Endothelial cell of umbilical vein (primary cell): ENCODE measurements around the gene BOLL. TPM values are rescaled to one million over a fixed set of nuclear protein-coding genes. Genes with fewer than 3 reads are reported as not detected.

Experiments
- BruUV-seq: library from RNA; stranded (reverse); fragments of 400-500 nt; replicated peaks from 2 replicates; lab custom pipeline; 2021; lab: Mats Ljungman, UMichigan
- CTCF ChIA-PET: fragments of 300-600, 350-600 bp; sonication (Branson Sonifier 250); formaldehyde crosslinking; loops from one replicate; lab custom pipeline; 2021; ENCODE audit warnings: antibody characterized with exemption, inconsistent platforms; lab: Charles Lee
- POLR2A ChIA-PET: fragments of 300-600, 350-600 bp; sonication (Branson Sonifier 250); formaldehyde crosslinking; loops from one replicate; lab custom pipeline; 2021; ENCODE audit warnings: antibody characterized with exemption, inconsistent platforms; lab: Charles Lee
- DNase-seq: peaks from one replicate; pipeline ENCODE4 v3.0.0-alpha.2; 2011; ENCODE audit warnings: low read depth, low spot score
- FAIRE-seq: peaks from 2 replicates; lab custom pipeline; 2011; peaks lifted over from hg19 to GRCh38; lab: Jason Lieb, UNC
- H2AFZ ChIP-seq: 2 replicates; pipeline ENCODE4 v1.6.0; 2012; ENCODE audit warnings: low read depth, low read length, control low read depth, inconsistent platforms
- H3K27ac ChIP-seq: 2 replicates; pipeline ENCODE4 v1.5.1; 2011; ENCODE audit warnings: low read depth, mild to moderate bottlenecking, control low read depth, low read length, moderate library complexity; ENCODE audit not compliant: insufficient read depth
- H3K27me3 ChIP-seq, 2 experiments: 2 replicates each; pipeline versions ENCODE4 v1.6.0 to v1.6.1; 2011; ENCODE audit warnings: low read length in 2 of 2, mixed read lengths in 1 of 2; ENCODE audit not compliant: control insufficient read depth in 2 of 2, insufficient read depth in 2 of 2
- H3K36me3 ChIP-seq, 2 experiments: 2 replicates in 1 of 2; 3 replicates in 1 of 2; pipeline ENCODE4 v1.5.1; 2011; ENCODE audit warnings: low read length in 2 of 2, mild to moderate bottlenecking in 1 of 2, moderate library complexity in 1 of 2; ENCODE audit not compliant: control insufficient read depth in 2 of 2, insufficient read depth in 2 of 2; ENCODE audit errors: extremely low read depth in 1 of 2
- H3K4me1 ChIP-seq: 3 replicates; pipeline ENCODE4 v1.5.1; 2011; ENCODE audit warnings: mild to moderate bottlenecking, low read length; ENCODE audit not compliant: control insufficient read depth, insufficient read depth; ENCODE audit errors: extremely low read depth
- H3K4me2 ChIP-seq: 2 replicates; pipeline ENCODE4 v1.6.1; 2011; ENCODE audit warnings: low read length, control low read depth, mixed read lengths; ENCODE audit not compliant: insufficient read depth
- H3K4me3 ChIP-seq, 3 experiments: fragments of 200-600 bp in 1 of 3; sonication (generic), shearing (Covaris generic) in 1 of 3; replicated peaks in 1 of 3; 2 replicates each; pipeline ENCODE4 v1.5.1; 2011 to 2016; ENCODE audit warnings: control low read depth in 3 of 3, low read length in 3 of 3, mild to moderate bottlenecking in 2 of 3, inconsistent platforms in 1 of 3, low read depth in 1 of 3, moderate library complexity in 1 of 3; ENCODE audit not compliant: insufficient read depth in 1 of 3
- H3K79me2 ChIP-seq: 2 replicates; pipeline ENCODE4 v1.6.0; 2012; ENCODE audit warnings: low read length, inconsistent platforms; ENCODE audit not compliant: control insufficient read depth, insufficient read depth
- H3K9ac ChIP-seq: replicated peaks from 2 replicates; pipeline ENCODE3; 2011; ENCODE audit warnings: low read length, control low read depth; ENCODE audit not compliant: insufficient read depth; ENCODE audit errors: extremely low read depth
- H3K9me1 ChIP-seq: replicated peaks from 3 replicates; pipeline ENCODE4 v1.6.0; 2011; ENCODE audit warnings: mild to moderate bottlenecking, low read length; ENCODE audit not compliant: control insufficient read depth, insufficient read depth; ENCODE audit errors: extremely low read depth
- H3K9me3 ChIP-seq: replicated peaks from 2 replicates; pipeline ENCODE4 v1.5.1; 2012; ENCODE audit warnings: low read length, inconsistent platforms; ENCODE audit not compliant: control insufficient read depth, insufficient read depth
- H4K20me1 ChIP-seq: replicated peaks from 2 replicates; pipeline ENCODE3; 2011; ENCODE audit warnings: mild to moderate bottlenecking, low read length; ENCODE audit not compliant: control insufficient read depth, insufficient read depth; ENCODE audit errors: extremely low read depth
- EZH2 ChIP-seq: IDR thresholded peaks from 2 replicates; pipeline ENCODE4 v1.6.1; 2012; ENCODE audit warnings: borderline replicate concordance, low read depth, mild to moderate bottlenecking, moderate library complexity, low read length, inconsistent platforms; ENCODE audit not compliant: severe bottlenecking
- FOS ChIP-seq: IDR thresholded peaks from 2 replicates; pipeline ENCODE4 v1.6.1; 2011; ENCODE audit warnings: mild to moderate bottlenecking, low read length, moderate library complexity, borderline replicate concordance; ENCODE audit not compliant: insufficient read depth
- GATA2 ChIP-seq: IDR thresholded peaks from 2 replicates; pipeline ENCODE4 v1.7.0; 2011; ENCODE audit warnings: low read depth, mild to moderate bottlenecking, moderate library complexity, mixed read lengths, low read length; ENCODE audit not compliant: insufficient read length, insufficient read depth
- MYC ChIP-seq: IDR thresholded peaks from one replicate; pipeline ENCODE4 v1.6.1; 2011; ENCODE audit warnings: mild to moderate bottlenecking, low read depth, low read length
- POLR2A ChIP-seq: IDR thresholded peaks from 2 replicates; pipeline ENCODE4 v1.6.1; 2012; ENCODE audit warnings: low read depth, mild to moderate bottlenecking, control low read depth, low read length
- POLR2AphosphoS5 ChIP-seq: IDR thresholded peaks from 2 replicates; pipeline ENCODE4 v1.6.1; 2012; ENCODE audit warnings: low read depth, mild to moderate bottlenecking, control low read depth, low read length, moderate library complexity; ENCODE audit not compliant: insufficient read depth
- dilution Hi-C: fragments of 300-500 bp; cut with MboI; formaldehyde crosslinking; loops from one replicate; pipeline ENCODE4 v1.15.0; 2019; ENCODE audit warnings: low sequenced_read_pairs; ENCODE audit not compliant: extremely low pct_ligation_motif_present
- intact Hi-C: fragments of 100-400 bp; cut with micrococcal nuclease; formaldehyde crosslinking; loops from one replicate; pipeline ENCODE4 v1.10.0; 2022
- polyA plus RNA-seq, 4 experiments: library from polyadenylated mRNA; depleted of rRNA in 3 of 4; stranded (reverse) in 3 of 4; unstranded in 1 of 4; fragments of >200 nt; gene quantifications; 2 replicates each; pipeline versions ENCODE4 v1.2.1 to v1.2.3, GENCODE V29; 2011 to 2012; ENCODE audit warnings: missing spikeins in 1 of 4
- total RNA-seq: library from RNA; stranded (reverse); gene quantifications from 2 replicates; pipeline ENCODE4 v1.2.3, GENCODE V29; 2021
- TF ChIP-seq, protein P1 (sequence below): IDR thresholded peaks from 2 replicates; pipeline ENCODE4 v1.6.1; 2011; ENCODE audit not compliant: insufficient read depth, insufficient read length
- TF ChIP-seq, protein P2 (sequence below), 2 donors: IDR thresholded peaks; 1 replicate in 1 of 2; 2 replicates in 1 of 2; pipeline ENCODE4 v1.5.1; 2011; ENCODE audit warnings: low read length in 2 of 2, mild to moderate bottlenecking in 2 of 2, moderate library complexity in 2 of 2, control low read depth in 1 of 2, inconsistent platforms in 1 of 2, low read depth in 1 of 2; ENCODE audit not compliant: insufficient read depth in 1 of 2; ENCODE audit errors: extremely low read depth in 1 of 2

The BOLL gene
- total and polyA plus RNA-seq, 2 donors (not counting 3 experiments of a cell fraction or from before 2014, with no cell fraction given), result not detected

DNA sequence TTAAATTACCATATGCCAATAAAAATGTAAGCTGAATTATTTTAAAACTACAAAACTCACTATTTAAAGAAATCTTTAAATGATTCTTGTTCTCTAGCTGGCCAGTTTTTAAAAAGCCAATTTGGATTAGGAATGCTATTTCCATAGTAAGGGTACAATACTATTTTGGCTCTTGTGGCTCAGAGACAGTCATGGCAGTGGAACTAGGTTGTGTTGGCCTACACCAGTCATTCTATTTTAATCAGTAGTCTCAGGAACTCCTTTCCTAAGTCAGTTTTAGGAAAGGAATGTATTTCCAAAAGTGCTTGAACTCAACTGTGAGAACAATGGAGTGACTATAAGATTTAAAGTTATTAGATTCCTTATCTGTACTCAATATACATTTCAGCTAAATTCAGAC lies 5.9 kb downstream of the BOLL start:
- Histone ChIP-seq H3K27me3 (no peaks in the 10 kb centered on the region), H3K9ac (no peak overlapping the region), H3K36me3 (no peaks in the 10 kb centered on the region), H2AFZ (no peak overlapping the region), H3K79me2 (no peaks in the 10 kb centered on the region), H3K4me3 (no peak overlapping the region), H4K20me1 (no peaks in the 10 kb centered on the region), H3K4me1 (no peaks in the 10 kb centered on the region), H3K4me2 (no peak overlapping the region), H3K9me3 (no peaks in the 10 kb centered on the region), H3K9me1 (no peaks in the 10 kb centered on the region), H3K27ac (no peak overlapping the region)
- ChIA-PET POLR2A (no interaction called here), CTCF (interaction anchor here (0.7 to 2.7 kb wide), 16 partner anchors 7 to 703 kb away, joined by 3 to 16 read pairs (median 3); partner anchors contain the start of genes HSPD1 and HSPE1)
- no peak for TF ChIP-seq EZH2
- TF ChIP-seq, protein P1, sequence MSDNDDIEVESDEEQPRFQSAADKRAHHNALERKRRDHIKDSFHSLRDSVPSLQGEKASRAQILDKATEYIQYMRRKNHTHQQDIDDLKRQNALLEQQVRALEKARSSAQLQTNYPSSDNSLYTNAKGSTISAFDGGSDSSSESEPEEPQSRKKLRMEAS, result no peak
- TF ChIP-seq GATA2, result no peak
- no peak for TF ChIP-seq POLR2AphosphoS5
- TF ChIP-seq POLR2A, result no peak
- no TSS peak for BruUV-seq
- FAIRE-seq, result no peak
- intact Hi-C loops, result loop anchor here (2.0 to 10.0 kb wide), 4 partner anchors 587 to 1024 kb away; no protein-coding TSS in a partner anchor
- dilution Hi-C loops, result no loop called here
- DNase-seq, result no peak

DNA sequence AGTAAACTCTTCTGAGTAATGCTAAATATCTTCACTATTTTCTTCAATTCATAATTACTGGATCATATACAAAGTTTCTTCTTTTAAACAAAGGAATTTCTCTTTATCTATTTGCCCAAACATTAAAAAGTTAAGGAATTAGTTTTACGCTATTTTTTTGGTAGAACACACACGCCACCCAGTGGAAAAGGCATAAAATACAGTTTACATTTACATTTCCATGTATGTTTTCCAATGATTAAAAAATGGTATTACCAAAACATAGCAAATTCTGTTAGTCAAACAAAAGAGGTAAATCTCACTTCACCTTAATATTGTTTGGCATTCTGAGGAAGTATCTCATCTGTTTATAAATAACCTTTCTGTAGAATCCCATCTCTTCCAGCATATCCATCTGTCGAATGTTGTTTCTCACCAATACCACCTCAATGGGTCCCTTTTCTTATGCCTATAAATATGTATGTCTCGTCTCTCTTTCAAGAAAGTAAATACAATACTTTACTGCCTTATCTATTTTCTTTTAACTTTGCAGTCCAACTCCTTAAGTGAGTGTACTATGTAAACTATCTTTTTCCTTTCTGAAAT lies 7.2 kb downstream of the BOLL start:
- DNase-seq (peak; percentile 58), FAIRE-seq (peak; percentile 73)
- no peaks in the 10 kb centered on the region for H3K9me3 ChIP-seq
- no peaks in the 10 kb centered on the region for H3K79me2 ChIP-seq
- H3K27ac ChIP-seq, result no peak overlapping the region
- ChIA-PET CTCF (interaction anchor here (1.0 to 2.7 kb wide), 8 partner anchors 10 to 664 kb away, joined by 3 to 16 read pairs (median 5); no protein-coding TSS in a partner anchor), POLR2A (no interaction called here)
- no peaks in the 10 kb centered on the region for H3K9me1 ChIP-seq
- no peak overlapping the region for H3K4me3 ChIP-seq
- intact Hi-C loops, result loop anchor here (1.0 to 10.0 kb wide), 7 partner anchors 71 to 1023 kb away; partner anchors contain the start of gene HSPE1
- H3K36me3 ChIP-seq, result no peaks in the 10 kb centered on the region
- BruUV-seq, result no TSS peak
- H2AFZ ChIP-seq, result no peak overlapping the region
- no peaks in the 10 kb centered on the region for H4K20me1 ChIP-seq
- dilution Hi-C loops, result no loop called here
- no peaks in the 10 kb centered on the region for H3K27me3 ChIP-seq
- no peak overlapping the region for H3K9ac ChIP-seq
- no peak overlapping the region for H3K4me2 ChIP-seq
- no peaks in the 10 kb centered on the region for H3K4me1 ChIP-seq
- TF ChIP-seq EZH2 (no peak), MYC (no peak), GATA2 (no peak), FOS (no peak), POLR2AphosphoS5 (no peak)
- TF ChIP-seq, protein P2, sequence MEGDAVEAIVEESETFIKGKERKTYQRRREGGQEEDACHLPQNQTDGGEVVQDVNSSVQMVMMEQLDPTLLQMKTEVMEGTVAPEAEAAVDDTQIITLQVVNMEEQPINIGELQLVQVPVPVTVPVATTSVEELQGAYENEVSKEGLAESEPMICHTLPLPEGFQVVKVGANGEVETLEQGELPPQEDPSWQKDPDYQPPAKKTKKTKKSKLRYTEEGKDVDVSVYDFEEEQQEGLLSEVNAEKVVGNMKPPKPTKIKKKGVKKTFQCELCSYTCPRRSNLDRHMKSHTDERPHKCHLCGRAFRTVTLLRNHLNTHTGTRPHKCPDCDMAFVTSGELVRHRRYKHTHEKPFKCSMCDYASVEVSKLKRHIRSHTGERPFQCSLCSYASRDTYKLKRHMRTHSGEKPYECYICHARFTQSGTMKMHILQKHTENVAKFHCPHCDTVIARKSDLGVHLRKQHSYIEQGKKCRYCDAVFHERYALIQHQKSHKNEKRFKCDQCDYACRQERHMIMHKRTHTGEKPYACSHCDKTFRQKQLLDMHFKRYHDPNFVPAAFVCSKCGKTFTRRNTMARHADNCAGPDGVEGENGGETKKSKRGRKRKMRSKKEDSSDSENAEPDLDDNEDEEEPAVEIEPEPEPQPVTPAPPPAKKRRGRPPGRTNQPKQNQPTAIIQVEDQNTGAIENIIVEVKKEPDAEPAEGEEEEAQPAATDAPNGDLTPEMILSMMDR (IDR thresholded peaks at IDR 0.05; ENCODE audit: extremely low read depth in 1 of 2, insufficient read depth in 1 of 2, low read depth in 1 of 2, low read length in 2 of 2), result peak; percentile 28 to 32
